Inferior parietal cortex (tissue), 1 donor: ENCODE measurements around the gene ITGB7.
A peak's percentile ranks its signal among the peaks of the same experiment; 100 is the strongest.
"Not testable (repeated sequence)": the region's sequence is repeated elsewhere in the genome, so short reads cannot be mapped to it uniquely, and the experiment has no call there.

Source experiments
- DNase-seq: peaks from one replicate; pipeline ENCODE4 v3.0.0-alpha.2; 2016; ENCODE audit errors: extremely low spot score

The ITGB7 gene

GRCh38 chr12:53180220-53180930 lies 26.7 kb downstream of the ITGB7 start, which contains the start of the genes CSAD and ZNF740:
Gene CSAD (minus strand): TSS chr12:53180925. CDS start chr12:53173470, 7,455 bp downstream.
Gene ZNF740 (plus strand): TSS chr12:53180722. CDS start chr12:53181984, 1,262 bp downstream.
- peak; percentile 93 for DNase-seq

GRCh38 chr12:53179687-53180219 lies 27.3 kb downstream of the ITGB7 start:
- DNase-seq, result no peak

GRCh38 chr12:53178803-53179202 lies 28.2 kb downstream of the ITGB7 start:
- not testable (repeated sequence) for DNase-seq

GRCh38 chr12:53177447-53177846 lies 29.6 kb downstream of the ITGB7 start:
- not testable (repeated sequence) for DNase-seq

- DNase-seq, result no peak
Measured at GRCh38 chr12:53176750-53177149, 30.3 kb downstream of the ITGB7 start.

- no peak for DNase-seq
Measured at GRCh38 chr12:53174881-53175491, 32.1 kb downstream of the ITGB7 start.

- no peak for DNase-seq
Measured at GRCh38 chr12:53173085-53173715, 33.9 kb downstream of the ITGB7 start.

- no peak for DNase-seq
Measured at GRCh38 chr12:53172352-53172751, 34.7 kb downstream of the ITGB7 start.

- DNase-seq, result no peak
Measured at GRCh38 chr12:53171725-53172329, 35.2 kb downstream of the ITGB7 start.

- DNase-seq, result no peak
Measured at GRCh38 chr12:53170876-53171724, 36.0 kb downstream of the ITGB7 start.

- DNase-seq, result no peak
Measured at GRCh38 chr12:53170215-53170614, 36.8 kb downstream of the ITGB7 start.

GRCh38 chr12:53169644-53170043 lies 37.4 kb downstream of the ITGB7 start:
- no peak for DNase-seq

GRCh38 chr12:53166837-53167236 lies 40.2 kb downstream of the ITGB7 start:
- no peak for DNase-seq

GRCh38 chr12:53163008-53163407 lies 44.0 kb downstream of the ITGB7 start:
- DNase-seq, result not testable (repeated sequence)

- no peak for DNase-seq
Measured at GRCh38 chr12:53161119-53161911, 45.7 kb downstream of the ITGB7 start.

GRCh38 chr12:53160673-53161072 lies 46.4 kb downstream of the ITGB7 start:
- no peak for DNase-seq

- DNase-seq, result no peak
Measured at GRCh38 chr12:53160000-53160399, 47.1 kb downstream of the ITGB7 start.

- peak; percentile 81 for DNase-seq
Measured at GRCh38 chr12:53159195-53159839, 47.7 kb downstream of the ITGB7 start.

- DNase-seq, result no peak
Measured at GRCh38 chr12:53152390-53152789, 54.7 kb downstream of the ITGB7 start.

- no peak for DNase-seq
Measured at GRCh38 chr12:53151039-53151438, 56.0 kb downstream of the ITGB7 start.
